AG04449 (cell line): ENCODE measurements around the gene VASH1.

Experiments used
- CTCF ChIA-PET: fragments of 350-600 bp; formaldehyde crosslinking; extraction: SDS; loops from one replicate; lab custom pipeline; 2021; ENCODE audit warnings: antibody characterized with exemption; lab: Yijun Ruan, JAX
- POLR2A ChIA-PET: fragments of 400-600, 350-600 bp; formaldehyde crosslinking; extraction: SDS; loops from one replicate; lab custom pipeline; 2020; ENCODE audit warnings: antibody characterized with exemption, inconsistent platforms; lab: Yijun Ruan, JAX
- DNase-seq: peaks from one replicate; pipeline ENCODE4 v3.0.0-alpha.2; 2010; ENCODE audit warnings: low read depth, low spot score
- H3K4me3 ChIP-seq: 2 replicates; pipeline ENCODE4 v1.5.1; 2011; ENCODE audit warnings: low read depth, mild to moderate bottlenecking, control low read depth, low read length
- TF ChIP-seq, protein P1 (sequence below): IDR thresholded peaks from one replicate; pipeline ENCODE4 v1.5.1; 2011; ENCODE audit warnings: mild to moderate bottlenecking, moderate library complexity, low read length, control low read depth, inconsistent platforms; ENCODE audit not compliant: insufficient read depth; ENCODE audit errors: missing control alignments

The VASH1 gene

DNA sequence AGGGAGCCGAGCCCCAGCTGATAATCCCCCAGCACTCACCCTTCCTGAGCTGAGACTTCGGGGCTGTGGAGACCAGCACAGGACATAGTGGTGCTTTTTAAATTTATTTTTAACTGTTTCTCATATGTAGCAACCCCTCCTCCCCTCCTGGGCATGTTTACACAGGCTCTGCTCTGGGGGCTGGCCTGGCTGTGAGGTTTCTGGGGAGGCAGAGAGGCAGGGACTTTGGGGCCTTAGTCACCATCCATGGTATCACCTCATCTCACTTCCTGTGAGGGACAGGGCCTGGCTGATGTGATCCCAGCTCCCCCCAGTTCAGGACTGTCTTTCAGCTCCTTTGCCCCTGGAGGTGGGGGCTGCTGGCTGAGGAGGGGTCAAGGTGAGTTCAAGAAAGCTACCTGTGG, 20.4 kb downstream of the VASH1 start:
- TF ChIP-seq, protein P1, sequence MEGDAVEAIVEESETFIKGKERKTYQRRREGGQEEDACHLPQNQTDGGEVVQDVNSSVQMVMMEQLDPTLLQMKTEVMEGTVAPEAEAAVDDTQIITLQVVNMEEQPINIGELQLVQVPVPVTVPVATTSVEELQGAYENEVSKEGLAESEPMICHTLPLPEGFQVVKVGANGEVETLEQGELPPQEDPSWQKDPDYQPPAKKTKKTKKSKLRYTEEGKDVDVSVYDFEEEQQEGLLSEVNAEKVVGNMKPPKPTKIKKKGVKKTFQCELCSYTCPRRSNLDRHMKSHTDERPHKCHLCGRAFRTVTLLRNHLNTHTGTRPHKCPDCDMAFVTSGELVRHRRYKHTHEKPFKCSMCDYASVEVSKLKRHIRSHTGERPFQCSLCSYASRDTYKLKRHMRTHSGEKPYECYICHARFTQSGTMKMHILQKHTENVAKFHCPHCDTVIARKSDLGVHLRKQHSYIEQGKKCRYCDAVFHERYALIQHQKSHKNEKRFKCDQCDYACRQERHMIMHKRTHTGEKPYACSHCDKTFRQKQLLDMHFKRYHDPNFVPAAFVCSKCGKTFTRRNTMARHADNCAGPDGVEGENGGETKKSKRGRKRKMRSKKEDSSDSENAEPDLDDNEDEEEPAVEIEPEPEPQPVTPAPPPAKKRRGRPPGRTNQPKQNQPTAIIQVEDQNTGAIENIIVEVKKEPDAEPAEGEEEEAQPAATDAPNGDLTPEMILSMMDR: no peak
- POLR2A ChIA-PET: no interaction called here
- CTCF ChIA-PET: interaction anchor here (1.2 to 5.4 kb wide), 3 partner anchors 10 to 72 kb away, joined by 3 to 42 read pairs (median 5); no protein-coding TSS in a partner anchor

DNA sequence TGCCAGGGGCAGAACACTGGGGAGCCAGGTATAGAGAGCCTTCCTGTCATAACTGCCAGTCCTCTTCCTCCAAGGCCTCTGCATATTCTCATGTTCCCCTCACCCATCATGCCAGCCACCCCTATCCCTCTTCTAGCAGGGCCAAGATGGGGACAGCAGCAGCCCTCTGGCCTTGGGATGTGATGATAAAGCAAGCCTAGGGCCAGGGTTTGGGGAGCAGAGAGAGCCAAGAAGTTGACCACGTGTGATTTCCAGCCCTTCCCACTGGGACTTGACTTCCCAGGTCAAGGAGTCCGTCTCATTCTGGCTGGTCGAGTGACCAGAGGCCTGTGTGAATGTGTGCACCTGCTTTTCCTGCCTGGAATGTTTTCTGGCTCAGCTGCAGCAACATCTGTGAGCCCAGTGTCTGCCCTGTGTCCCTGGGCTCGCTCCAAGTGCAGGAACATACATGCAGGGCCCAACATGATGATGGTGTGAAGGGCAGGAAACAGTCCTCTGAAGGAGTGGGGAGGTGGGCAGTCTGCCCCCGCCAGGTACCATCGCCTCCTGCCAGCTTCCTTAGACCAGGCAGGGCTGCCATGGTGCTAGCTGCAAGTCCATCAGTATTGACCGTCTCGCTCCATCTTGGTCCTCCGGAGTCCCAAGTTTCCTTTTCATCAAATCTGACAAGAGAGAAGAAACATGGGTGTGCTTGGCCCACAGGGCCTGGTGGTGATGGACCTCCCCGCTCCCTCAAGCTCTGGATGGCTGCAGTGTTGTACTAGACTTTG, 21.0 kb downstream of the VASH1 start:
- no peak overlapping the region for H3K4me3 ChIP-seq
- no peak for DNase-seq
- POLR2A ChIA-PET: no interaction called here
- TF ChIP-seq, protein P1: no peak
- CTCF ChIA-PET: interaction anchor here (5.4 to 6.1 kb wide), 2 partner anchors 10 to 71 kb away, joined by 42 to 77 read pairs; no protein-coding TSS in a partner anchor

More for the DNA sequence above, 20.4 kb downstream of the VASH1 start:
- no peak for DNase-seq
- no peak overlapping the region for H3K4me3 ChIP-seq

DNA sequence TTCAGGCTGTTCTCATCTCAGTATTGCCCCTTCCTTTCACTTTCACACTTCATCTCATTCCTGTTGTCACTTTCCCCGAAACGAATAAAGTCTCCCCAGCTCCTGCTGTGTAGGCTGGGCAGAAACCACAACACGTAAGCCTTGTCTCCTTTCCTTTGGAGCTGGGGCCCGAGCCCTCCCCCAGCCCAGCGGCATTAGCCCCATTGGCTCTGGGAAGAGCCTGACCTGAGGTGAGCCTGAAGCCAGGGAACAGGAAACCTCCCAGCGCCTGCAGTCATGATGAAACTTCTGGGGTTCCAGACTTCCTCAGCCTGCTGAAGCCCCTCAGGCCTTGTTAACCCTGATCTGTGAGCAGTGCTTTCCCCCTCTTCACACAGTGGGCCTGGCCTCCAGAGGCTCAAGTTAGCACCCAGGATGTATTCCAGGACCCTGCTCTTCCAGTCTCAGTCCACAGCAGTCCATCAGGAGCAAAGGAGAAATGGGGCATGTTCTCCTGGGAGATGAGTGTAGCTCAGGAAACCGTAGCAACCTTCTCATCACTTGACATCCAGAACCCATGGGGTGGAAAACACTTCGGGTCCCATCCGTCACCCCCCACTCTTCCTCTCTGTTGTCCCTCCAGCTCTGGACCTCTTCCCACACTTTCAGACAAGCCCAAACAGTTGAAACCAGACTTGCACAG, 21.8 kb downstream of the VASH1 start:
- ChIA-PET CTCF (interaction anchor here (1.2 to 6.1 kb wide), 5 partner anchors 11 to 72 kb away, joined by 3 to 77 read pairs (median 23); partner anchors contain the start of gene VASH1), POLR2A (no interaction called here)

DNA sequence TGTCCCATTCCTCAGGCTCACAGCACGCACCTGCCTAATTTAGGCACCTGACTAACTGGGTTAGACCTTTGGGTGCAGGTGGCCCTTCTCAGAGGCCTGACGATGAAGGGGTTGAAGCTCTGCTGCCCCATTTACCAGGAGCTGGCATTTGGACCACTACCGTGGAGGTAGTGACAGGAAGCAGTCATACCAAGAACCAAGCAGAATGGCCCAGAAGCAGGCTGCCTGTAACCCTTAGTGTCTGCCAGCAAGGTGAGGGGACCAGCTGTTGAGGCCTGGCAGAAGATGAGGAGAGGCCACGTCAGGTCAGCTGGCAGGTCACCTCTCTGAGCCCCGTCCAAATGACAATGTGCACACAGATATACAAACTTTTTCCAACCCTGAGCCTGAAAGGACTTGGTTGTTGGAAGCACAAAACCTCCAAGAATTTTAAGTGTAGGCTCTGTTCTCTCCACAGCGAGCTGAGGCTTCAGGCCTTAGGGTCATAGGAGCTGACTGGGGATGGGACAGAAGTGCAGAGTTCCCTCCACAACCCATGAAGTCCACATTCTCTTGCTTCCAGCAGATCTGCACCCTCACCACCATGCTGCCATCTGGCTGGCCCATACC, 23.1 kb downstream of the VASH1 start:
- POLR2A ChIA-PET: no interaction called here
- TF ChIP-seq, protein P1: no peak
- DNase-seq: no peak
- CTCF ChIA-PET: interaction anchor here (0.7 to 6.1 kb wide), 13 partner anchors 9 to 85 kb away, joined by 3 to 77 read pairs (median 9); partner anchors contain the start of gene VASH1
- no peak overlapping the region for H3K4me3 ChIP-seq

More for the DNA sequence above, 21.8 kb downstream of the VASH1 start:
- no peak overlapping the region for H3K4me3 ChIP-seq
- no peak for DNase-seq
- TF ChIP-seq, protein P1: no peak

DNA sequence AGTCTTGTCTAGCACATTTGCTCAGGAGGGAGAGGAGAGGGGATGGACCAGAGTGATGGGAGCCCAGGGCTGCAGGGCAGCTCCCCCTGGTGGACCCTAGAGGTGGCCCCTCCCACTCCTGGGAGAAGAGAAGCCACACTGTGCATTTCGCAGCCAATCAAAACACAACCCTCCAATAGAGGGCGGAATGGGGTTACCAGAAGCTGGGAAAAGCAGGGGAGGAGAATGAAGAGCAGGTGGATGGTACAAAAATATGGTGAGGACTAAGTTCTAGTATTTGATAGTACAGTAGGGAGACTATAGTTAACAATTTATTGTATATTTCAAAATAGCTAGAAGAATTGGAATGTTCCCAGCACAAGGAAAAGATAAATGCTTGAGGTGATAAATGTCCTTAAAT, 23.6 kb downstream of the VASH1 start:
- no peak for DNase-seq
- ChIA-PET POLR2A (no interaction called here), CTCF (interaction anchor here (0.7 to 6.1 kb wide), 15 partner anchors 9 to 86 kb away, joined by 3 to 77 read pairs (median 8); partner anchors contain the start of gene VASH1)
- H3K4me3 ChIP-seq: no peak overlapping the region
- TF ChIP-seq, protein P1: peak; percentile 95

DNA sequence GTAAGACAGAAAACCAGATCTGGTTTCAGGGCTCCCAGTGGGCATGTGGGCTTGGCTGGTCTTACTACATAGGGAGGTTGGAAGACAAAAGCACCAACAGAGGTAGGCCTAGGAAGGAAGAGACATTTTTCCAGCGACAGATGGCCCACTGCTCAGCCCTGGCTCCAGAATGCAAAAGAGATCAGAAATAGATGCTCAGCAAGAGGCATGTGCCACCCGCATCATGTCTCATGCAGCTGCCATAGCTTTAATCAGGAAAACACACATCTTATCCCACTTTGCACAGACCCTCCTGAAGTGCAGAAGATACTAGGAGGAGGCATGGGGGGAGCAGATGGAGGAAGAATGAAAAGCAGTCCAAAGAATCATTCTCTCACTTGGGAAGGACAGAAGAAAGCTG, 25.3 kb downstream of the VASH1 start:
- ChIA-PET POLR2A (no interaction called here), CTCF (interaction anchor here (3.1 to 6.1 kb wide), 2 partner anchors 17 to 76 kb away, joined by 23 to 77 read pairs; no protein-coding TSS in a partner anchor)
- no peak overlapping the region for H3K4me3 ChIP-seq
- TF ChIP-seq, protein P1: no peak
- DNase-seq: no peak
